SIG-M5 (cell line): ENCODE data around the gene ZBED5.
A peak's percentile ranks its signal among the peaks of the same experiment; 100 is the strongest.
"Not testable (repeated sequence)": the region's sequence is repeated elsewhere in the genome, so short reads cannot be mapped to it uniquely, and the experiment has no call there.

Experiments used
- DNase-seq: peaks from one replicate; lab custom pipeline; 2025; lab: John Stamatoyannopoulos, UW

Gene ZBED5

GRCh38 chr11:10857709-10858438, at the start of gene ZBED5:
Gene ZBED5, minus strand, starts transcription at chr11:10858053. Its CDS starts 3,108 bp downstream, at chr11:10854945.
- peak; percentile 77 for DNase-seq

GRCh38 chr11:10906521-10906920, 48.7 kb upstream of the ZBED5 start:
- DNase-seq, result no peak

GRCh38 chr11:10902301-10903063, 44.6 kb upstream of the ZBED5 start:
- no peak for DNase-seq

GRCh38 chr11:10900681-10901415, 43.0 kb upstream of the ZBED5 start:
- DNase-seq, result no peak

- DNase-seq, result no peak
These were observed 41.4 kb upstream of the ZBED5 start for GRCh38 chr11:10899121-10899830.

- no peak for DNase-seq
These were observed 40.8 kb upstream of the ZBED5 start for GRCh38 chr11:10898763-10899025.

- DNase-seq, result no peak
These were observed 40.3 kb upstream of the ZBED5 start for GRCh38 chr11:10898003-10898762.

GRCh38 chr11:10897150-10897549, 39.3 kb upstream of the ZBED5 start:
- no peak for DNase-seq

- DNase-seq, result no peak
These were observed 38.6 kb upstream of the ZBED5 start for GRCh38 chr11:10896493-10896892.

- no peak for DNase-seq
These were observed 37.4 kb upstream of the ZBED5 start for GRCh38 chr11:10895285-10895684.

GRCh38 chr11:10894666-10895065, 36.8 kb upstream of the ZBED5 start:
- no peak for DNase-seq

GRCh38 chr11:10893714-10894151, 35.9 kb upstream of the ZBED5 start:
- DNase-seq, result no peak

GRCh38 chr11:10892250-10892649, 34.4 kb upstream of the ZBED5 start:
- peak; percentile 33 for DNase-seq

- DNase-seq, result no peak
These were observed 33.4 kb upstream of the ZBED5 start for GRCh38 chr11:10891151-10891720.

- not testable (repeated sequence) for DNase-seq
These were observed 32.2 kb upstream of the ZBED5 start for GRCh38 chr11:10890083-10890482.

GRCh38 chr11:10887307-10887706, 29.5 kb upstream of the ZBED5 start:
- DNase-seq, result no peak

- DNase-seq, result no peak
These were observed 28.9 kb upstream of the ZBED5 start for GRCh38 chr11:10886652-10887250.

- DNase-seq, result no peak
These were observed 28.0 kb upstream of the ZBED5 start for GRCh38 chr11:10885703-10886363.

GRCh38 chr11:10884292-10884691, 26.4 kb upstream of the ZBED5 start:
- DNase-seq, result not testable (repeated sequence)

- no peak for DNase-seq
These were observed 24.0 kb upstream of the ZBED5 start for GRCh38 chr11:10881892-10882291.
